ENCODE measurements around the gene NTSR2. TPM values are rescaled to one million over a fixed set of nuclear protein-coding genes. Genes with fewer than 3 reads are reported as not detected.

NTSR2 gene
- total RNA-seq, result not detected in 2 replicates

GRCh38 chr2:11669454-11670291 is at the start of gene NTSR2:
TSS of gene NTSR2 (minus strand) at chr2:11670195. CDS start at chr2:11670129, 66 bp downstream.

Other genes with a start within 250 kb of the NTSR2 start
- gene E2F6, start 204.0 kb downstream of the NTSR2 start, total RNA-seq, result 6.6 and 15.1 TPM in 2 replicates
- gene GREB1, start 136.2 kb downstream of the NTSR2 start, total RNA-seq, result 0.06 TPM in 1 of 2 replicates, not detected in the other
- 19.6 and 30.3 TPM in 2 replicates for gene LPIN1, start 76.4 kb upstream of the NTSR2 start, total RNA-seq